HTR-8/SVneo (cell line): ENCODE measurements around the gene SLC25A1.

Experiments
- DNase-seq: peaks from one replicate; pipeline ENCODE4 v3.0.0; 2011; ENCODE audit warnings: low spot score, mixed read lengths; ENCODE audit not compliant: insufficient read length
- FAIRE-seq: peaks from 2 replicates; lab custom pipeline; 2011; peaks lifted over from hg19 to GRCh38; lab: Jason Lieb, UNC

SLC25A1 gene

GRCh38 chr22:19182472-19183157 is 4.1 kb upstream of the SLC25A1 start:
- DNase-seq: no peak
- no peak for FAIRE-seq

- DNase-seq: no peak
- FAIRE-seq: no peak
Observed at GRCh38 chr22:19181786-19182471, 3.4 kb upstream of the SLC25A1 start.

DNA sequence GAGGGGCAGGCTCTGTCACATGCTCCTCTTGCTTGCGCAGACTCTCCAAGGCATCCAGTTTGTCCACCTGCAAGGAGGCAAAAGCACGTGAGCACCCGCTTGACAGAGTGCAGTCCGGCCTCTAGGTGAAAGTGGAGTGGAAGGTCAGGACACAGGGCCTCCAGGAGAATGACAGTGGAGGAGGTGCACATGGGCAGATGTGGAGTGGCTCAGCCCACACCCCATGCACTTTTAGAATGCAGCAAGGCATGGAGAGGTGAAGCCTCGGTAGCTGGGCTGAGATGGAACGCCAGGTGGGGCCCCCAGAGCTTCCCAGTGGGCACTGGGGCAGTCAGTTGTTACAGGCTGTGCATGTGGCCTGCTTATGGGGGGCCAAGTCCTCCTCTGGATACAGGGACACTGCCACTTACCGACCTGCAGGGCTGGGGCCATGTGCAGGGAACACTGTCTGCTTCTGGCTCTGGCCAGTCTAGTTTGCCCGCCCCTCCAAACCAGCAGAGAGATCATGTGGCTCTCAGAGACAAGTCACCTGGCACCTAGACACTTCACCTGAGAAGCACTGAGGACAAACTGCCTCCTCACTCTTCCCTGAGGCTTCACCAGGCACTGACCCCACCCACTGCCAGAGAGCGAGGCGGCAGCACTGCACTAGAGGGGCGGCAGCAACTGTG is 2.3 kb upstream of the SLC25A1 start:
- DNase-seq (no peak), FAIRE-seq (no peak)

DNA sequence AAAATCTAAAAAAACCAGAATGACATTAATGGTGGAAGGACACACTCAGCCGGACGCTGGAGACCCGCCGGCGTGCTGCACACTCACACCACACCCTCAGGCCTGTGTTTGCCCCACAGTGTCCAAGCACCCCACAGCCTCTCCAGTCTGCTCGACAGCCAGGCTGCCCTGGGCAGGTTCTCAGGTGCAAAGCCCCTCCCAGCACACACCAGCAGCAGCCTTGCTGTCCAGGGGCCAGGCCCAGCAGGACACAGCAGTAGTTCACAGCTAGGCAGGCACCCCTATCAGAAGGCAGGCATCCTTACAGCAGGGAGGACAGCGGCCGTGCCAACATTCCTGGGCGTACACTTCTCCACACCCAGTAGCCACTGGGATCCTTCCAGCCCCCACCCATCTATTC is 1.7 kb upstream of the SLC25A1 start:
- DNase-seq (no peak), FAIRE-seq (no peak)

DNA sequence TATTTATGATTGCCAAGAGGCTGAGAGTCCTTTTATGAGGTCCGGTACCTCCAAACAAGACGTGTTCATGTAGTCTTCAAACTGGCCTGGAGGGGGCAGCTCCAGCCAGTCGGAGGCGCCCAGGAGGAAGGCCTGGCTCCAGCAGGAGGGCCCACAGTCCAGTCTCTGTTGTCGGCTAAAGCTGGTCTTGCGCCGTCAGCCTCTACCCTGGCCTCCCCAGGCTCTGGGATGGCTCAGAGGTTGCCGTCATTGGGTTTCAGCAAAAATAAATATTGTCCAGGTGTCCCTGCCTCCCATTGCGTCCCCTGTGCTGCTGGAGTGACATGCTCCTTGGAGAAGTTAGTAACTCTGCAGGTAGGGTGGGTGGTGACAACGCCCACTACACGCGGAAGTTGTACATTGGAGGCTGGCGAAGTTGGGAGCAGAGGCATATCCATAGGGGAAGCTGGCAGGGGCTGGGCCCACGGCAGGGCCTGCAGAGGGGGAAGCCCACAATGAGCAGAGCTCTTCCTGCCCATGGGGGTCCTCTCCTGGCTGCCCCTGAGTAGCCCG is 1.0 kb upstream of the SLC25A1 start:
- FAIRE-seq (no peak), DNase-seq (peak; percentile 82)

- FAIRE-seq (no peak), DNase-seq (no peak)
Observed at GRCh38 chr22:19178065-19178656, 375 bp downstream of the SLC25A1 start.

DNA sequence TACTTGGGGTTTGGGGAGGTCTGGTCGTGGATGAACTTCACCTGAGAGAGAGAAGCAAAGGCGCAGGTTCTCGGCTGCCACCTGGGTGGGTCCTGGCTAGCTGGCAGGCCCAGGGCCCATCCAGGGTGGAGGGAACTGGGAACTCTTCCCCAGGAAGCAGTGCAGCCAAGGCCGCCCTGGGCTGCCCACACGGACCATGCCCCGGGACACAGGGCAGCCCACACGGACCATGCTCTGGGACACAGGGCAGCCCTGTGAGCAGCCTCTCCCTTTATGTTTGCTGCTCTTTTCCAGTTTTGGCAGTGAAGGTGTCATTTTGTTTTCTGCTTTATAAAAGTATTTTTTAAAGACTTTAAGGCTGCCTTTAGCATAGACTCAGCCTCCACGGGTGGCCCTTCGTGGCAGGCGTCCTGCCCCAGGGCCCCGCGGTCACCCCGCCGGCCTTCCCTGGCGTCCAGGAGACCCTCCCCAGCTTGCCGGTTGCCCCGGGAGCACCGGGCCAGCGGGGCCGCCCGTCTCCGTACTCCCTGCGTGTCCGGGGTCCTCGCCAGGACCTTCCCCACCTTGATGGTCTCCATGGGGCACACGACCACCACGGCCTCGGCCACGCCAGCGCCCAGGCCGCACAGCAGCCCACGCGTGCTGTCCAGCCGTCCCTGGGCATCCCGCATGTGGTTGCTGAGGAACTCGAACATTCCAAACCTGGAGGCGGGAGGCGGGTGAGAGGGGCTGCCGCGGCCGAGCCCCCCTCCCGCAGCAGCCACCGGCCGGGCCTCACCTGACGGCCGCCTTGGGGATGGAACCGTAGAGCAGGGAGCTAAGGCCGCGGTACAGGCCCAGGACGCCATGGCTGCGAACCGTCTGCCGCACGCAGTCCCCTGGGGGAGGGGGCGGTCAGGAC is 1.1 kb downstream of the SLC25A1 start:
- FAIRE-seq (no peak), DNase-seq (no peak)

- DNase-seq (no peak), FAIRE-seq (no peak)
Observed at GRCh38 chr22:19176732-19177131, 1.8 kb downstream of the SLC25A1 start.

DNA sequence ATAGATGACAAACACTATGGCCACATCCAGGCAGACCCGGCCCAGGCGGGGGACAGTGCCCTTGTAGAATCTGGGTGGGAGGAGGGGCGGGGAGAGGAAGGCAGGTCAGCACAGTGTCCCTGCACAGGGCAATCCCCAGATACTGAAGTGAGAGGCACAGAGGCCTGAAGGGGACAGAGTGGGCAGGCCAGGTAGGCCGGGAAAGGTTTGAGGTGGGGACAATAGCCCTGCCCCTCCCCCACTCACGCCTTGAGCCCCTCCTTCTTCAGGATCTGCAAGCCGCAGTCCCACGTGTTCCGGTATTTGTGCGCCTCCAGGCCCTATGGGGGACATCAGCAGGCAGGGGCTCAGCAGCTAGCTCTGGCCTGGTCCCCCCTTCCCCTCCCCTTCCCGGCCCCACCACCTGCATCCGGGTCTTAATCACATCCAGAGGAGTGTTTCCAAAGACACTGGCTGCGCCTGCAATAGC is 2.3 kb downstream of the SLC25A1 start:
- DNase-seq (no peak), FAIRE-seq (no peak)

DNA sequence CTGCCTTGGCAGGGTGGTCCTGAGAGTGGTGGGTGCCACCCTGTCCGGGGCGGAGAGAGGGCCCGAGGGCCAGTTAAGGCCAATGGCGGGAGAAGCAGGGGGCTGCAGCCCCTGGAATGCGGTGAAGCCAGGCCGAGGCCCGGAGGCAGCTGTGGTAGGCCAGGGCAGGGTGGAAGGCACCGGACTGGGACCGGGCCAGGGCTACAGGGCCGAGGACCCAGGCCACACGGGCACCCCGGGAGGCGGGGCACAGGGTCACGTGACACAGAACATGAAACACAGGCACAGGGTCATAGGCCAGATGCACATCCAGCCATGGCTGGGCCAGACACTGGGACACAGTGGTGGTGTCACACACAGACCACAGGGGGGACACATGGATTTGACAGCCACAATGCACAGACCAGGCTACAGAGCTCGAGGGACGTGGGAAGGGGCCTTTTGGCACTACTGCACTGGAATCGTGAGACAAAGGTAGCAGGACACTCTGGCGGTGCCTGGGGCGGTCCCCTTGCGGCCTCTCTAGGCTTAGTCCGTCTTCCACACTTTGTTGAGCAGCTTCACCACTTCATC is 2.8 kb downstream of the SLC25A1 start:
- FAIRE-seq: peak; percentile 40
- no peak for DNase-seq

DNA sequence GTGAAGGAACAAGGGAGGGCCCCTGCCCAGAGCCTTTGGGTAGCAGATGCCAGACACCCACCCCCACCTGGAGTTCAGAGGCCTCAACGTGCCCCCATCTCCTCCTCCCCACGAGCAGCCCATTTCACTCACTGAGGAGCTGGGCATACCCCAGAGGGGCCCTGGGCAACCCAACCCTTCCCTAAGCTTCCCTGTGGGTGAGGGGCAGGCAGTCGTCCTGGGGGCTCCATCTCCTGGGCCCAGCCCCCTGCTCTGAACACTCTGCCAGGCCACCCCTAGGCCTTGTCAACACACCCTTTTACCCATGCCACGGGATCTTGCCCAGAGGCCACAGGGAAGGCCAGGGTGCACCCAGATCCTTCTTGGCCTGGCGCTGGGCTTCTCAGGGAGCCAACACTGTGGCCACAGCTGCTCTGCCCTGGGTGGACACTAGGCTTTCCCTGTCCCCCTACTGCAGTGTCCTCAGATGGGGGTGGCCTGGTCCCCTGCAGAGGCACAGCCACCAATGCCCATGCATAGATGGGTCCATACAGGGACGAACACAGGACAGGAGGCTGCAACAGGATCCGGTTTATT is 3.4 kb downstream of the SLC25A1 start:
- DNase-seq (no peak), FAIRE-seq (no peak)

- no peak for DNase-seq
- no peak for FAIRE-seq
Observed at GRCh38 chr22:19174106-19175025, 4.2 kb downstream of the SLC25A1 start.

GRCh38 chr22:19173047-19174035 is 5.2 kb downstream of the SLC25A1 start:
- no peak for FAIRE-seq
- DNase-seq: no peak

- FAIRE-seq (no peak), DNase-seq (no peak)
Observed at GRCh38 chr22:19172213-19173046, 6.1 kb downstream of the SLC25A1 start.

DNA sequence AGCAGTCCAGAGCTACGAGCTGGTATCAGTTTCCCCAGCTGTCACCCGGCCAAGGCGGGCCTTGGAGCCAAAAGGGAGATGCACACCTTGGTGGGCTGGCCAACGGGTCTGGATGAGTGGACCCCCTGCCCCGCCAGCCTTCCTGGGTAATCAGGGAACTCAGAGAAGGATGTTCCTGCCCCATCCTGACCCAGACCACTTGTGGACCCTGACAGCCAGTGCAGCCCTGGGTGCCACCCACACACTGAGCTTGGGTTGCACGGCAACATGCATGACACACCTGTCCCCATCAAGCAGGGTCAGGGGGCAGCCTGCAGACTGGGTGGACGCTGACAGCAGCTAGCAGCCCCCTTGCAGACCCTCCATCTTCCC is 8.6 kb downstream of the SLC25A1 start:
- FAIRE-seq (no peak), DNase-seq (no peak)
